Stimulated activated CD8-positive, alpha-beta memory T cell treated with anti-CD3 and anti-CD28 coated beads, Interleukin-12 subunit alpha, Interleukin-12 subunit beta, amount 100 ng/mL, for 24 hours (primary cell): ENCODE data around the gene TMEM50A.
"Not testable (repeated sequence)": the region's sequence is repeated elsewhere in the genome, so short reads cannot be mapped to it uniquely, and the experiment has no call there.

Experiments used
- DNase-seq: peaks from one replicate; pipeline ENCODE4 v3.0.0-alpha.2; 2020; ENCODE audit errors: extremely low read depth

Gene TMEM50A

DNA sequence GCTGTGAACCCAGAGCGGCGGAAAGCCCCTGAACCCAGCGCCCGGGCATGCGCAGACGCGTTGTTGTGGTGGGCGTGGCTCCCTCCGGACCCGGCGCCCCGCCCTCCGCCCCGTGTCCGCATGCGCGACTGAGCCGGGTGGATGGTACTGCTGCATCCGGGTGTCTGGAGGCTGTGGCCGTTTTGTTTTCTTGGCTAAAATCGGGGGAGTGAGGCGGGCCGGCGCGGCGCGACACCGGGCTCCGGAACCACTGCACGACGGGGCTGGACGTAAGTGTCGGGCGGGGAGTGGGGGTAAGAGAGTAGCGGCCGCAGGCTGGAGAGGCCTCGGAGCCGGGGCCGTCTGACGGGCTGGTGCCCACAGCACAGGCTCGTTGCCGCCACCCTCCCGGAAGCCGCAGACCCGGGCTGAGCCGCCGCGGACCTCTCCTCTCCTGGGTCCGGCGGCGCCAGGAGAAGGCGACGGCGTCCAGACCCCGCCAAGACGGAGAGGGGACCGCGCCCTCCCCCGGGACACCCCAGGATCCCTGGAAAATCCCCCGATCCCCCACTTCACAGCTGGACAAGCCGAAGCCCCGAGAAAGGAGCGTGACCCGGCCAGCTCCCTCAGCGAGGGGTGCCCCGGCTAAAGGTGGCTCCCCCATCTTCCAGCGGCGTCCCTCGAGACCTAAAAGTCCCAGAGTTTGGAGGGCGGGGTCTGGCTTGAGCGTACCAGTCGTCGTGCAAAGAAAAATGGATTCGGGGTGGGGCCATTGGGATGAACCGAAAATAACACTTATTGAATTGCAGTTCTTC lies at the start of gene TMEM50A:
Gene TMEM50A, plus strand, starts transcription at position 147 of the 794 bp plus-strand sequence. CDS start 2,153 bp downstream, outside the sequence.
- peak; percentile 71 for DNase-seq

DNA sequence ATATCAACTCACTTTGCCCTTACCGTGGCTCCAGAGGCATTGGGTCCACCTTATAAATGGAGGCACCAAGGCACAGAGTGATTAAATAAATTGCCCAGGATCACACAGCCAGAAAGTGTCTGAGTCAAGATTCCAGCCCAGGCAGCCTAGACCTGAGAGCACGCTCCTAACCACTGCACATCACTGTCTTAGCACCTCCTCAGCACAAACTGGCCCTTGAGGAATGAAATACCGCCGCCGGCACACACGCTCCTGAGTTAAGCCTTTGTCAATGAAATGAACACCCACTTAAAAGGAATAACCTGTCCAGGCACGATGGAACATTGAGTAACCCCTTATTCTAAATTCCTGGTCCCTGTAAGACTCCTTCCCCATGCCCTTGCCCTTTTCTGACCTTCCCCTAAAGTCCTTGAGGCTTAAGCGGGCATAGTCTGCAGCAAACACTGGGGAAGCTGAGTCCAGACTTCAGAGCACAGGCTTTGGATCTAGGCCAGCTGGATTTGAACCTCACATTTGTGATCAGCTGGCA lies 49.5 kb upstream of the TMEM50A start:
- not testable (repeated sequence) for DNase-seq

DNA sequence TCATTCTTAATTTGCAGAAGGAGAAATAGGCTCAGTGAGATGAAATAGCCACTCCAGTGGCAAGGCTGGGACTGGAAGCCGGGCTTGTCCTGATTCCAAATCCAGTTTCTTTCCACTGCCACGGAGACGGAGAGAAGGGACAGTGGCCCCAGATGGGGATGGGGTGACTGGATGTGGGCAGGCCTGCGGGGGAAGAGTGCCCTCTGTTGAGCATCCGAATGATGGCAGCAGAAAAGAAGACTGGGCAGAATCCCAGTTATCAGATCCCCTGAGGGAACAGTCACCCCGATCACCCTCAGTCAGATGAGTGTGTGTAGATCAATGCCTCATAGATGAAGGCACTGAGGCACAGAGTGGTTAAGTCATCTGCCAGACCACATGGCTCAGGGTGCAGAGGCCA lies 48.1 kb upstream of the TMEM50A start:
- not testable (repeated sequence) for DNase-seq

DNA sequence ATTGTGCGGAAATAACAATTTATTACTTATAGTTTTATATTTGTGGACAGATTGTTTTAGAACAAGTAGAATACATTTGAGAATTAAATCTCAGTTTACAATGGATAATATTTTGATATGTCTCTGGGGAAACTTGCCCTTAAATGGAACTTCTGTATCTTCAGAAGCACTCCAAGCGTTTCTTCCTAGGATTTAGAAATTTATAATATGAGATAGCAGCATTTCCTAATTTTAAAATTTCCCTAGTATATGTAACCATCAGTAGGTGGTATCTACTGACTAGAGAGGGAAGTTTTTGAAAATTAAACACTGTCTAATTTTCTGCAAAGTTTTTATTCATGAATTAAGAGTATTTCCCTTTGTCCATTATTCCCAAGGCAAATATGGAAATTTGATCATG lies 44.7 kb upstream of the TMEM50A start:
- DNase-seq, result not testable (repeated sequence)

DNA sequence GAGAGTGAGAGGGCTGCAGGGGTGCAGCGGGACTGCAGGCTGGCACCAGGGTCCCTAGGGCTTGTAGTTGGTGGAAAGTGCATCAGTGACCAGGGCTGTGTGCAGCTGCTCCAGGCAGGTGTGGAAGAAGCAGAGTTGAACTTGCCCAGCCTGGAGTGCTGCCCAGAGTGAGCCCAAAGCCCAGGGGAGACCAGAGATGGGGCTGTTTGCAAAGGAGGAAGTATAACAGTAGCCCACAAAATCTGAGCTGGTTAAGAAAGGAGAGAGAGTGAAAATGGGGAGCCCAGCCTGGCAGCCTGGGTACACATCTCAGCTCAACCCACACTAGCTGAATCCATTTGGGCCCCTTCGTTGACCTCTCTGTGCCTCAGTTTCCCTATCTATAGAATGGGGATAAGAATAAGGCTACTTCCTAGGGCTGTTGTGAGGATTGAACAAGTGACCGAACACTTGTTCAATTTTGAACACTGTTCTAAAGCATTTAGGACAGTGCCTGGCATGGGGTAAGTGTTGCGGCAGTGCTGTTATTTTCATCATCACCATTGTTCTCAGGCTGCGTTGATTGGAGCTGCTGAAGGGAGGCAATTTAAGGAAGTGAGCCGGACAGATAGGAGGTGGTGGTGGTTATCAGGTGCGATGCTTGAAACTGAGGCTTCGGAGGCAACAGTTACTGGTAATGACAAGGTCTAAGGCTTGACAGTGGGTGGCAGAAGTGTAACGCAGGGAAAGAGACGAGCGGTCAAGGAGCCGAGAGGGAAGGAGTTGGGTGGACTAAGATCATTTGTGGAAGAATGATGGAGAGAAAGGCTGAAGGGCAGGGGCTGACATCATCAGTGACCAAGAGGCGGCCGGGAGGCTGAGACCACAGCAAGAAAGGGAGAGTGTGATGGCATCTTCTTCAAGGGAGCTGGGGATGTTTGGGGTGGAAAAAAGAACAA lies 43.0 kb upstream of the TMEM50A start:
- not testable (repeated sequence) for DNase-seq

DNA sequence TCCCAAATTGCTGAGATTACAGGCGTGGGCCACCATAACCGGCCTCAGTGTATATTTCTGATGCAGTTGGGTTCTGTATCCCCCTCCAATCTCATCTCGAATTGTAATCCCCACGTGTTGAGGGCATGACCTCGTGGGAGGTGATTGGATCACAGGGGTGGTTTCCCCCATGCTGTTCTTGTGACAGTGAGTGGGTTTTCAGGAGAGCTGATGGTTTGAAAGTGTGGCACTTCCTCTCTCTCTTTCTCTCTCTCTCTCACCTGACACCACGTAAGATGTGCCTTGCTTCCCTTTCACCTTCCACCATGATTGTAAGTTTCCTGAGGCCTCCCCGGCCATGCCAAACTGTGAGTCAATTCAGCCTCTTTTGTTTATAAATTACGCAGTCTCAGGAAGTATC lies 41.6 kb upstream of the TMEM50A start:
- DNase-seq, result not testable (repeated sequence)

DNA sequence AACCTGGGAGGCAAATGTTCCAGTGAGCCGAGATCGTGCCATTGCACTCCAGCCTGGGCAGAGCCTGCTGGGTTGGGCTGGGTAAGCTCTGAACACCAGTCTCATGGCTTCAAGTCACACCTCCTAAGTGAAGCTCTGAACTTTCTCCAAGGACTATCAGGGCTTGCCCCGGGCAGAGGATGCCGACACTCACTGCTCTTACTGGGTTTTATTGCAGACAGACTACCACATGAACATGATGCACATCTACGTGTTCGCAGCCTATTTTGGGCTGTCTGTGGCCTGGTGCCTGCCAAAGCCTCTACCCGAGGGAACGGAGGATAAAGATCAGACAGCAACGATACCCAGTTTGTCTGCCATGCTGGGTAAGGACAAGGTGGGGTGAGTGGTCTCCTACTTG lies 37.4 kb upstream of the TMEM50A start:
- DNase-seq, result not testable (repeated sequence)

DNA sequence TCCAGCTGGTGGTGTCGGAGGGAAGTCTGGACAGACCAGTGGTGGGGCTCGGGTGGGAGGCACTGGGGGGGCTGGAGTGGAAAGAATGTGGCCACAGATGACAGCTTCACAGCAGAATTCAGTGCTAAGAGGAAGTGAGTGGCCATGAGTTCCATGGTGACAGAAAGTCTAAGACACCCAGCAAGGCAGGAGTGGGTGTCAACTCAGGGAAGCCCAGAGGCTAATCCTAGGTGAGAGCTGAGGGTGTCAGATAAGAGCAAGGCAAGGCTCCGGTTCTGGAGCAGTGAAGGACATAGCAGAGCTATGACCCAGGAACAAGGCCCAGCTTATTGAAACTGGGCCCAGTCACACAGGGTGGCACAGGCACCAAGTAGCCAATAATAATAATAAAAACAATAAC lies 35.8 kb upstream of the TMEM50A start:
- DNase-seq, result not testable (repeated sequence)

DNA sequence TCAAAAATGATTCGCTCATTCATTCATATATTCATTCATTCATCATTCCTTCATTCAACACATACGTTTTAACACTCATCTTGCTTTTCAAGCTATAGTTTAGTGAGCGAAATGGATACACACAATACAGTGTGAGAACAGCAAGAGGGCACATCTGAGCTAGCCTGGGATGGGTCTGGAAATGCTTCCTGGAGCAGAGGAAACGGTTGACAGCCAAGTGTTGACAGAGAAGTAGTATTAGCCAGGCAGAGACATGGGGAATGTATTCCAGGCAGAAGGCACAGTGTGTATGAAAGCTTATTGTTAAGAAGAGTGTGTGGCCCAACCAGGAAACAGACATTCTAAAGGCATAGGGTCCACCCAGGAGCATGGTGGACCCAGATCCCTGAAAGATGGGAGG lies 33.2 kb upstream of the TMEM50A start:
- not testable (repeated sequence) for DNase-seq

DNA sequence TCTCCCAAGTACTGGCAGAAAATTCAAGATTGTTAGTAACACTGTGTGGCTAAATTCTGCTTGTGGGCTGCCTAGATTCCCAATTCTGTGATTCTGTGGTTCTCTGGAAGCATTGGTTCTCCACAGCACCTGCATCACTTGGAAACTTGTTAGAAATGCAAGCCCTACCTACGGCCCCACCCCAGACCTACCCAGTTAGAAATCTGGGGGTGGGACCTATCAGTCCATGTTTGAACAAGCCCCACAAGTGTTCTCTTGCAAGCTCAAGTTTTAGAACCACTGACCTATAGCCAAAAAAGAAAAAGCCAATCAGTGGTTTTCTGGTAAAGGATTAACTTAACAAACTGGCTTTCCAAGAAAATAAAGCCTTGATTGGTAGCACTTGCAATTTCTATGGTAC lies 30.0 kb upstream of the TMEM50A start:
- not testable (repeated sequence) for DNase-seq

DNA sequence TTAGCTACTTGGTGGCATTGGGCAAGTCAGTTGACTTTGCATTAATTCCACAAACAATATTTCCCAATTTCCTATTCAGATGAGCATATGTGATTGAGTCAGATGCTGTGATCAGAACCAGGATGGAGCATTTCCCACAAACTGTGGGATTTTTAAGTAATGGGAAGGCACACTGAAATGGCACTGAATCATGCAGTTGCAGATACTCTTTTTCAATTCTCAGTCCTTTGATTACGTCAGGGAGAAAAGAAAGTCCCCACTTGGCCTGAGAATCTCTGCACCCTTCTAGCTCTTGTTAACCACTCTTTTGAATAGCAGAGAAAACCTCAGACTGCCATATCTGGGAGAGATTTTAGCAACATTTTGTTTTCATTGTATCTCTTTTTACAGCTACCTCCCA lies 29.0 kb upstream of the TMEM50A start:
- DNase-seq, result not testable (repeated sequence)

DNA sequence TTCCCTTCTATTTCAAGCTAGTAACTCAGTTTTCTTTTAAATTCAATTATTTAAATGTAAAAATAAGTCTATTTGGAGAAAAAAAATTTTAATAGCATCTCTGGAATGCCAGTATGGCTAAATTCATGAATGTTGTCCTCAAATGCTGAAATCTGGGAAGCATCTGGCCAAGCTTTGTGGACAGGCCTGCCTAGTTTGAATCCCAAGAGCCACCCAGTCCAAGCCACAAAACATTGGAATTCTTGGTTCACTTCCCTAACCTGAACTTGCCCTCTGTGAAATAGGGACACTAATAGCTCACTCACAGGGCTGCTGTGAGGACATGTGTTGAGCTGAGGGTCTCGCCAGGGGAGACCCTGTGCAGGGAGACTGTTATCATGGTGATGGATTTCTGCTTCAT lies 28.6 kb upstream of the TMEM50A start:
- not testable (repeated sequence) for DNase-seq

DNA sequence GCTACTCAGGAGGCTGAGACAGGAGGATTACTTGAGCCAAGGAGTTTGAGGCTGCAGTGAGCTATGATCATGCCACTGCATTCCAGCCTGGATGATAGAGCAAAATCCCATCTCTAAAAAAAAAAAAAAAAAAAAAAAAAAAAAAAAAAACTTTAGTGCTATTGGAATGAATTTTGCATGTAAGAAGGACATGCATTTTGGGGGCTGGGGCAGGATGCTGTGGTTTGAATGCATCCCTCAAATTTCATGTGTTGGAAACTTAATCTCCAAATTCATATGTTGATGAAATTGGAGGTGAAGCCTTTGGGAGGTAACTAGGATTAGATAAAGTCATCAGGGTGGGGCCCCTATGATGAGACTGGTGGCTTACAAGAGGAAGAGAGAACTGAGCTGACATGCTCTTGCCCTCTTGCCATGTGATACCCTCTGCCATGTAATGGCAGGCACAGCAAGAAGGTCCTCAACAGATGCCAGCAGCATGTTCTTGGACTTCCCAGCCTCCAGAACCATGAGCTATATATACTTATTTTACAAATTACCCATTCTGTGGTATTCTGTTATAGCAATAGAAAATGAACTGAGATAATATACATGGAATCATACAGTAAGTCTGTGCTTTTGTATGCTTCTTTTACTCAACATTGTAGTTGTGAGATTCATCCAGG lies 25.2 kb upstream of the TMEM50A start:
- not testable (repeated sequence) for DNase-seq

DNA sequence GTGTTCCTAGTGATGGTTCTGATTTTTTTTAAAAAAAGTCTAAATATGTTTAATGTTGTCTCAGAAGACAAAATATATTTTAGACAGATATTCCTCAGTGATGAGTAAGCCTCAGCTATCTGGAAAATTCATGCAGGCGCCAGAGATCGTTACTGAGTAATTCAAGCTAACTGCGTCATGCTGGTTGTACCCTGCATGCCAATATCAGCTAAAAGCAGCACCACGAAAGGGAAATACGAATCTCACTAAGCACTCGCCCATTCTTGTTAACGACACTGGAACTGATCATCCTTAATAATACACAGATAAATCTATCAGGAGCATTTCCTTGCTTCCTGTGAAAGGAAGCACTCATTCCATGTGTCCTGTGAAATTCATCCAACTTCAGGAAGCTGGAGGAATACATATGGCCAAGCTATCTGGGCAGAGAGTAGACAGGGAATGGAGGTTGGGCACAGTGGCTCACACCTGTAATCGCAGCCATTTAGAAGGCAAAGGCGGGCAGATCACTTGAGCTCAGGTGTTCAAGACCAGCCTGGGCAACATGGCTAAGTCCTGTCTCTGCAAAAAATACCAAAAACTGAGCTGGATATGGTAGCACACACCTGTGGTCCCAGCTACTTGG lies 17.7 kb upstream of the TMEM50A start:
- not testable (repeated sequence) for DNase-seq

DNA sequence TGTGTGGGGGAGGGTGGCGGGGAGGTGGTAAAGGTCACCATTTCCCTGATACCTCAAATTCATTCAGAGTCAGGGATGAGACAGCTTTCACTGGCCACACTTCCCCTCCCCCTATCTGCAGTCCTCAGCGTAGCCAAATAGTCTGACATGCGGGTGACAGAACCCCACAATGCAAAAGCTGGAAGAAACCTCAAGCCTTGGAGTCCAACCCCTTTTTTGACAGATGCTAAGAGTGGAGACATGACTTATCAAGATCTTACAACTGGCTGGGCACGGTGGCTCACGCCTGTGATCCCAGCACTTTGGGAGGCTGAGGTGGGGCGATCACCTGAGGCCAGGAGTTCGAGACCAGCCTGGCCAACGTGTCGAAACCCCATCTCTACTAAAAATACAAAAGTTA lies 16.0 kb upstream of the TMEM50A start:
- DNase-seq, result not testable (repeated sequence)

DNA sequence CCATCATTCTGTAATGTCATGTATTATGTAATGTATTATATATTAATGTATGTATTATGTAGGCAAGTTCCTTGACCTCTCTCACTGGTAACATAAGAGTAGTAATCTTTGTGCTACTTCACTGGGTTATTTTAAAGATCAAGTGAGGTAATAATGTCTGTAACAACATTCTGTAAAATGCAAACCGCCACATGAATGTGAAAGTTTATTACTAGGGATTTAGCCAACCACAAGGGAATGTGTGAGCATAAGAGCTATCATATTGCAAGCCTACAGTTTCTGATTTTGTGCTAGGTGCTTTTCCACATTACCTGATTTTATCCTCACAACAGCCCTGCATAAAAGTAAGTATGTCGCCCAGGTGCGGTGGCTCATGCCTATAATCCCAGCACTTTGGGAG lies 13.7 kb upstream of the TMEM50A start:
- DNase-seq, result not testable (repeated sequence)

DNA sequence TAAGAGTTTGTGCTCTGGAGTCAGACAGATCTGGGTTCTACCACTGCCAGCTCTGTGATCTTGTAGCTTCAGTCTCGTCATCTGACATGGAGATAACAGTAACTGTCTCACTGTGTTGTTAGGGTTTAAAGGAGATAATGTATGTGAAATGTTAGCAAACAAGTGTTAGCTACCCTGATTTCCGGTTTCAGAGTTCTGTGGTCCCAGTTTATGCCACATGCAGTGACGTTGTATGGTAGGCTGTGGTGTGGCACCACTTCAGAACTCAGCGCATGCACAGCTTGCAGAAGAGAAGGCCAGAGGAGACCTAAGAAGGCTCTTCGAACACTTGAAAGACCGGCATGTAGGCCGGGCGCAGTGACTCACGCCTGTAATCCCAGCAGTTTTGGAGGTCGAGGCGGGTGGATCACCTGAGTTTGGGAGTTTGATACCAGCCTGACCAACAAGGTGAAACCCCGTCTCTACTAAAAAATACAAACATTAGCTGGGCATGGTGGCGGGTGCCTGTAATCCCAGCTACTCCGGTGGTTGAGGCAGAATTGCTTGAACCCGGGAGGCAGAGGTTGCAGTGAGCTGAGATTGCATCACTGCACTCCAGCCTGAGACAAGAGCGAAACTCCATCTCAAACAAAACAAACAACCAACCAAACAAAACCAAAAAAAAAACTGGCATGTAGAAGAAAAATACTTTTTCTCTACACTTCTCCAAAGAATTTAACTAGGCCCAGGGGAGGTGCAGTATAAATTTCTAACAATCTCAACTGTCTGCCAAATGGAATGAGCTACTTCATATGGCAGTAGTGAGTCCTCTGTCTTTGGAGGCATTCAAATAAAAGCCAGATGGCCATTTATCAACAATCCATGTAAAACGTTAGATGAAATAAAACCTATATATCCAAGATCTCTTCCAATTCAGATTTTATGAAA lies 10.0 kb upstream of the TMEM50A start:
- DNase-seq, result not testable (repeated sequence)

DNA sequence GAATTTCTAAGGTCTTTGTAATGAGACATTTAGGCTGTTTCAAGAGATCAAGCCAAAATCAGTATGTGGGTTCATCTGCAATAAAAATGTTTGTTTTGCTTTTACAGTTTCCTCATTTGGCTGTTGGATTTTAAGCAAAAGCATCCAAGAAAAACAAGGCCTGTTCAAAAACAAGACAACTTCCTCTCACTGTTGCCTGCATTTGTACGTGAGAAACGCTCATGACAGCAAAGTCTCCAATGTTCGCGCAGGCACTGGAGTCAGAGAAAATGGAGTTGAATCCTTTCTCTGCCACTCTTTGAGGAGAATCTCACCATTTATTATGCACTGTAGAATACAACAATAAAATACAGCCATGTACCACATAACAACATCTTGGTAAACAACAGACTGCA lies 9.3 kb upstream of the TMEM50A start:
- not testable (repeated sequence) for DNase-seq

DNA sequence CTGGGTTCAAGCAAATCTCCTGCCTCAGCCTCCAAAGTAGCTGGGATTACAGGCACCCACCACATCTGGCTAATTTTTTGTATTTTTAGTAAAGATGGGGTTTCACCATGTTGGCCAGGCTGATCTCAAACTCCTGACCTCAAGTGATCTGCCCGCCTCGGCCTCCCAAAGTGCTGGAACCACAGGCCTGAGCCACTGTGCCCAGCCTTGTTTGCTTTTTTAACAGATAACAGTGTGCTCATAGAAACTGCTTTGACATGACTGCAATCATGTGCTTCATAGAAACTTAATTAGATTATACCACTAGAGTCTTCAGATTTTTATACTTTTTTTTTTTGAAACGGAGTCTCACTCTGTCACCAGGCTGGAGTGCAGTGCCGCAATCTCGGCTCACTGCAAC lies 8.8 kb upstream of the TMEM50A start:
- not testable (repeated sequence) for DNase-seq

DNA sequence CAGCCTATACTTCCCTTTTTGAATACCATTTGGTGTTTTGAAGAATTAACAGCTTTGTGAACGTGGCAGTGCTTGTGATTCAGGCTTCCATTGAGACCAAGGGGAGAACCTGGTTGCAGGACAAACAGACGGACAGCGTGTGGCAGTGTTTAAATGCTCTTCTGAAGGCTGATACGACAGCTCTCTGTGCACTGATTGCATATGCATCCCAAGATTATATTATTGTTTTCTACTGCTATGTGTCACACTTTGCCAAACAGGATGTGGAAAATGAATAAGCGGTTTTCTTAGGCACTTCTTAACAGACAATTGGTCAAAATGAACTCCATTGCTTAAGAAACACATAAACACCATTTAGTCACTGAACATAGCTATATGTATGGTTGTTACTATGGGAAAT lies 8.2 kb upstream of the TMEM50A start:
- not testable (repeated sequence) for DNase-seq
